ENCODE results near the gene DRD3. TPM values are rescaled to one million over a fixed set of nuclear protein-coding genes. Genes with fewer than 3 reads are reported as not detected.

The DRD3 gene
- not detected for total RNA-seq

DNA sequence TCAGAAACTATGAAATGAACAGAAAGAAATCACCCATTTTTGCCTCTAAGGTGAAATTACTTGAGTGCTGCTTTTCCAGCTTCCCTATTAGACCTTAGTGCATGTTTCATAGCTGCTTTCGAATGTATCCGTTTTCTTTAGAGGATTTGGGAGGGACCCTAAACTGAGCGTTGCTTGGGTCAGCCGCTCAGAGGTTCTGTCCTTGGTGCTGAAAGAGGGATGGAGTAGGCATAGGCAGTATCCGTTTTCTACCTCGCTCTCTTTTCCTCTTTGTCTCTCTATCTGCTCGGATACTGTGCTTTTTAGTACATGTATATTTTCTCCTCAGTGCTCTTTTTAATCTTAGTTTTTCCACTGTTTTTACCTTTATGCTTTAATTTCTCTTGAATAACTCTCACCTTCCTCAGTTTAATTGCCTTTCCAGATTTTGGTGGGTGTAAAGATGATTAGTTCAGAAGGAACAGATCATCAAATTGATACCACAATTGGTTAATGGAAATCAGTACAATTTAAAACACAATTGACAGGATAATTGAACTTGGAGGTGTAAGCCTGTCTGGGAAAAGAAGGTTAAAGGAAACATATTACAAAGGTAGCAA, at the start of gene DRD3:
TSS of gene DRD3 (minus strand) at position 283 of the 599 bp plus-strand sequence. CDS start 7,060 bp downstream, outside the sequence.
- peak; percentile 78 for DNase-seq

GRCh38 chr3:114227076-114227475, 48.2 kb upstream of the DRD3 start:
- DNase-seq, result no peak

DNA sequence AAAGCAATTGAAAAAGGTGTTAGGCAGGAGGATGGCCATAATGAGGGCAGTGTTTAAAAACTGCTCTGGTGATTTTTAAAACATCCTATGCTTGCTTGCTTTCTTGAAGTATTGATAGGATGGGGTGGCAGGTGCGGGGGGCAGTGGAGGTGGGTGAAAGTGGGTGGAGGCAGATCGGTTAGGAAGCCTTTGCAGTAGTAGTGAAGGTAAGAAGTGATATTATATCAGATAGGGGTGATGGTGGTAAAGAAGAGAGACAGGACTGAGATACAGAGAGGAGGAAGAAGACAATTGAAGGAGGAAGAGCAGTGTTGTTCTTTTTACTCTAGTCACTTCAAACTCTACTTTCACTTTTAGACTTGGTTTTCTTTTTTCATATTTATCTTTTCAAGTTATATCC, 47.5 kb upstream of the DRD3 start:
- DNase-seq, result no peak

DNA sequence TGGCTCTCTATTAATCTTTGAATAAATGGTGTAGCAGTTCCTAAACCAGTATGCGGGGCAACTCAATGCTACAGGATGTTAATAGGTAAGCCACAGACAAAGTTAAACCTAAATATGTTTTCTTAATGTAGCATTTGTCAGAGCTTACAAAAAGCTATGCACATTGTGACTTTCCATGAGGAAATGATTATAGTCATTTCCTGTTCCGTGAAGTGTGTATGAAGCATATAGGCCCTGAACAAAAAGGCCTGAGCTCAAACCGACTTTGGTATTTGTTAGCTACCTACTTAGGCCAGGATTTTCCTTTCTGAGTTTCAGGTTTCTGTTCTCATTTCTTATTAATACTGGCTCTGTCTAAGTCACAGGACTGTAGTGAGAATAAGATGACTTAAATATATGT, 44.3 kb upstream of the DRD3 start:
- no peak for DNase-seq

- DNase-seq, result no peak
These were observed 43.0 kb upstream of the DRD3 start for GRCh38 chr3:114221881-114222264.

GRCh38 chr3:114221165-114221880, 42.5 kb upstream of the DRD3 start:
- no peak for DNase-seq

DNA sequence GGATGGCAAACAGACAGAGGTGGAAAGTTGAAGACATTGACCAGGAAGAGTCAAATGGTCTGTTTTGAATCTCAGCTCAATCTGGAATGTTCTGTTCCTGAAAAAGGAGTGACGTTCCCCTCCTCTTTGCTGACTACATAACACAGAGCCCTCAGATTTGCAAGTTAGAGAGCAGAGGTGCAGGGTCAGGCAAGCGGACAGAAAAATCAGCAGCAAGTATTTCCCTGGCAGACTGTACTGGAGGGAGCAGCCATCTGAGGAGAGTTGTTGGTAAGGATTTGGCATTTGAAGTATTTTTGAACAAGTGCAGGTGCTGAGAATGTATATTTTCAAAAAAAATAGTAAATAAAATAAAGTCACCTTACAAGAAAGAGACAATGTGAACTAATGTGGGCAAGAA, 40.9 kb upstream of the DRD3 start:
- no peak for DNase-seq

GRCh38 chr3:114218578-114219185, 39.8 kb upstream of the DRD3 start:
- DNase-seq, result no peak

DNA sequence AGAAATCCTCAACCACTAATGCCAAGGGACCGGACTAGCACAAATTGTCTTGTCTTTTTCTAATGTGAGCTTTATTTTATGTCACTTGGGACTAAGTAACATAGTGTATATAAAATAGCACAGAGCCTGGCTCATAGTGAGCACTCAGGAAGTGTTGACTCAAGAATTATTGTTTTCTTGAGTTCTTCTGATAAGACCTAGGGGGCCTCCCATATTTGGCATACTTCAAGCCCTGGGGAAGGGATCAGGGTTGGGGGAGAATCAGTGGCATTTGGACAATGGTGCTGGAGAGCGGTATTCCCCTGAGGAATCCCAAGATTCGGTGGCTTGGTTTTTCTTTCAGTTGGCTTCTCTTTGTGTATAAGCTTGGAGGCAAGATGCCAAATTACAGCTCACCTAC, 39.2 kb upstream of the DRD3 start:
- DNase-seq, result no peak

DNA sequence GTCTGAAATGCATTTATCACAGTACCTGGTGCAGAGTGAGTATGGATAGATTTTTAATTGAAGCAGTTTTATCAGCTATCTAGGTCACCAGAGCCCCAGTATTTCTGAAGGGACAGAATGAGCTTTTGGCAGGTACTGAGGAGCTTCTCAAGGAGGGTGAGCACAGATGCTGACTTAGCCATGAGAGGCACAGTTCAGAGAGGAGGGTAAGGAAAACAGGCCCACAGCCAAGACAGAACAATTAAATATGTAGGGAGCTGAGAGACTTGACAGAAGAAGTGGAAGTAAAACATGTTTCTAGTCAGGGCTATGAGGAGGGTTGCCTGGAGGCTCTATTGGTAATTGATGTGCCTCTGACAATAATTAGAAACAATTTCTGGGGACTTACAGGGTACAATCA, 38.4 kb upstream of the DRD3 start:
- no peak for DNase-seq

- DNase-seq, result no peak
These were observed 37.5 kb upstream of the DRD3 start for GRCh38 chr3:114216186-114216970.

DNA sequence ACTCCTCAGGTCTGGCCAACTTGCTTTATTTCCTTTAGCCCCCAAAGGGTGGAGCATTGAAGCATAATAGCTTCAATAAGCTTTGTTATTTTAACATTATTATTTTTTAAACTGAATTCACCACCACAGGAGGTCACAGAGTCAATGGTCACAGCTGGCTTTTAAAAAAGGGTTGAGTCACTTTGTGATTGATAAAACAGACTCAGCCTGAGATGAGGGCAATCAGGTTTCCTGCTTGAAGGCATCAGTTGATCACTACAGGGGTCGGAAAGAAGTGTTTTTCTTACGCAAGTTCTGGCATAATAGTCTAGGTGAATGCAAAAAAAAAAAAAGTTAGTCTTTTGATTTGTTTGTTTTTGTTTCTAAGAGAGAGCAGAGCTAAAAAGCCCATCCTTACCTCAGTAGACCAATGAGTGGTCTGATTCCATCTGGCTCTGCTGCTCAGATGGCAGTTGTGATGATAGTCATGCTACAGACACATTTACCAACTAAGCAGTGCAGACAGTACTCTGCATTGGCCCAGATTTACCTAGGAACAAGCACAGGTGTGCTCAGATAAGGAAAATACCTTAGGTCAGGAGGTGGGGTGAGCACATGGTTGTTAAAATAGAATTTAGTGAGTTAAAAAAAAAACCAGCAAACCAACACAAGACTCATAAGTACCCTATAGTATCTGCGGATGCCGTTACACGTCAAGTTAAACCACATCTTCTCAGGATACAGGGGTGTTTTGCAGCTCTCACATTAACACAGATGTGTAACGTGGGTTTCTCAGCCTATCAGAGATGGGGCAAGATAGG, 35.9 kb upstream of the DRD3 start:
- DNase-seq, result no peak

DNA sequence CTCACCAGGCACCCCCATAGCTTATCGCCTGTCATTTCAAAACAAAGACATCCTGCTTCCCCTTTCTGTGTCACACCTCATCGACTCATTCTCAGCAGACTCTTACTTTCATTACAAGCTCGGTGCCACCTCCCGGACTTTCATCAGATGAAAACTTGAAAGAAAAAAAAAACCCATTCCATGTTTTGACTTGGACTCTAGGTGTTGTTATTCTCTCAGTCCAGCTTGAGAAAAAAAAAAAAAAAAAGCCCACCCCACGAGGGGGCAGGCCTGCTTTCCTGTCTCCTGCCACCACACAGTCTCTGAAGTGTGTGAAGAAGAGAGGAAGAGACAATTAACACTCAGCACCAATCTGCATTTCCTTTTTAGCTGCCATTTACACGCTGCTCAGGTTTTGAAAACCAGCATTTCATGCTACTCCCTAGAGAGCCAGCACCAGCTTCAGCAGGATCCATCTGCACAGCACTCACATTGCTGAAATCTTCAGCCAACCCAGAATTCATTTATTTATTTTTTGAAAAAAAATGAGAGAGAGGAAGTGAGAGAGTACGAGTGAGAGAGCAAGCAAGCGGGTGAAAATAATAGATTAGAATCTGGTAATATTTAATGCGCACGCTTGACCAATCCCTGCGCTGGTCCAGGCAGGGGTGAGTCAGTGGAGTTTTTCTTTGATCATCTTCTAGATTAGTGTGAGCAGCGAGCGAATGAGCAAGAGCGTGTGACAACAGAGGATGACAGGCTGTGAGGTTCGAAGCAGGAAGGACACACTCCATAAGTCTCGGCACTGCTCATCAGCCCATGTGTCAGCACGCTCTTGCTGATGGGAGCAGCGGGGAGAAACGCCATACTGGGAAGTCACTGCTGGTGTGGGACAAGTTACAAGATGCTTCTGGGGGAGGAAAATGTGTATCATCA, 35.0 kb upstream of the DRD3 start:
- DNase-seq, result peak; percentile 3

DNA sequence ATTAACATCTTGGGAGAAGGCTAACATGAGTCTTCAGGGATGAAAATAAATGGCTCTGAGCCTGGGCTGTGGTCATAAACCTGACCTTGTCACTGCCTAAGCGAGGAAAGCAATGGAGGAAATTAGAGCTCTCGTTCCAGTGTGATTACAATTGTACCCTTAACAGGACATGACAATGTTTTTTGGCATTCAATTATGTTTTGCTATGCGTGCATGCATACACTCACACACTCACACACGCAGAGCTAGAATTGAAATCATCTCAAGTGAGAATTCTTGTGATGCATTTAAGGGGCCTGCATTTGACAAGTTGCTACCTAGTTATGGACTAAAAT, 34.4 kb upstream of the DRD3 start:
- DNase-seq, result no peak

GRCh38 chr3:114212646-114213045, 33.8 kb upstream of the DRD3 start:
- DNase-seq, result no peak

GRCh38 chr3:114207768-114208167, 28.9 kb upstream of the DRD3 start:
- DNase-seq, result no peak

DNA sequence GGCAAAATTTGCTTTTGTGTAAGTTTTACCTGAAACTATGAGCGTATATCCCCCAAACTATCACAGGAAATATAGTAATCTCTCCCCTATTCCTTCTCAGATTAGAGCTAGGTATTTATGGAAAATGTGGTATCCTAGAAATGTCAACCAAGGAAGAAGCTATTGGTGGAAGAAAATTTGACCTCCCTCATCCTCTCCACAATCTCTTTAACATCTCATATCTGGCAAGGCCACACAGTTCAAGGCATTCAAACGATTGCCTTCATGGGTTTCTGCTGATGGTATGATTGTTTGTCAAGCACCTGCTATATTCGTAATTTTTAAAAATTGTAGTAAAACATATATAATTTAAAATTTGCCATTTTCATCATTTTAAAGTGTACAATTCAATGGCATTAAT, 27.5 kb upstream of the DRD3 start:
- no peak for DNase-seq

- DNase-seq, result no peak
These were observed 26.7 kb upstream of the DRD3 start for GRCh38 chr3:114205541-114205940.

DNA sequence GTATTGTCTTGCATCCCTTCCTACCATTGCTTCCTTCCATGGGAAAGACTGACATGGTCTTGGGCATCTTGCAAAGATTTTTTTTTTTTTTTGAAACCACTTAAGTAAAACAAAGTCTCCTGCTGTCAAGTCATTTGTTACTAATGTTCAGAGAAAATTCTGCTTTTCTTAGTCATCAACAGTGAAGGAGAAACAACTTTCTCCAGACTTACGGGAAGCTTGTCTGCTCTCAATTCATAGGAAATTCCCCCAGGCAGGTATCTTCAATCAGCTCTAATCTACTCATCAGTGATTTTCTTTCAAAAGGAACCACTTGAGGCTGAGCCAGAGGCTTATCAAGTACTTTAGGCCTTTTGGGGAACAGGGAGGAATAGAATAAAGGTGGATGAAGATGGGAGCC, 15.9 kb upstream of the DRD3 start:
- no peak for DNase-seq

DNA sequence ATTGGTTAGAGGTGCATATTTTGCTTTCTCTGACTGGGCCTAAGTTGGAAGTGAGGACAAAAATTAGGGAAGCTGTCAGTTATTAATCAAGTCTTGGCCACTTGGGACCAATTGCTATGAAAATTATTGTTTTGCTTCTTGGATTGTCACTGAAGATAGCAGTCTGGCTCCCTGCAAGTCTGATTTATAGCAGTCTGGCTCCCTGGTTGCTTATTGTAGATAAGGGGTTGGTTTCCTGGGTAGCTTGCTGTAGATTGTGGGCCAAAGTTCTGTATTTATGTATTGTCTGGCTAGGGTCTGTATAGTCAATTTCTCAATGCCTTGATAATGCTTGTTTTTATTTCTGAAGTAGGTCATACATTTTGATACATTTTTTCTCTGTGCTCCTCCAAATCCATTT, 13.3 kb upstream of the DRD3 start:
- no peak for DNase-seq

DNA sequence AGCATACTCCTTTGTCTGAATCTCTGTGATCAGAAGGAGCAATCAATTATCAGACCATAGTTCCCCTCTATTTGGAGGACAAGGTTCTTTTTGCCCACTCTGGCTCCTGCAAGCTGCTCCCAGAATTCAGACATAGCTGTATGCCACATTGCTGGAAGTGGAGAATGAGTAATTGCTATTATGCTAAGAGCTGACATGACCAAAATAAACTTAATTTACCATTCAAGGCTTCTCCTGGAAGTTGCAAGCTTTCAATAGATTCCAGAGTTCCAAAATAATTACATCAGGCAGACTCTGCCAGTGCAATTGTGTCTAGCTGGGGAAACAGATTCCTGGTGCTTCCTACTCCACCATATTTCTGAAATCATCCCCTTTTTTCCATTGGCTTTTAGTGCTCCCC, 7.6 kb upstream of the DRD3 start:
- DNase-seq, result no peak
